NCI-H2081 treated with DMSO at 0.1 percent for 48 hours (cell line): ENCODE measurements around the gene AKAP1.
A peak's percentile ranks its signal among the peaks of the same experiment; 100 is the strongest.
"Not testable (repeated sequence)": the region's sequence is repeated elsewhere in the genome, so short reads cannot be mapped to it uniquely, and the experiment has no call there.

ENCODE experiments used
- DNase-seq: peaks from one replicate; lab custom pipeline; 2025; lab: John Stamatoyannopoulos, UW

Gene AKAP1

GRCh38 chr17:57075193-57075592, 9.9 kb upstream of the AKAP1 start:
- DNase-seq: no peak

GRCh38 chr17:57075785-57076184, 9.3 kb upstream of the AKAP1 start:
- DNase-seq: no peak

GRCh38 chr17:57077000-57077399, 8.0 kb upstream of the AKAP1 start:
- DNase-seq: no peak

GRCh38 chr17:57078274-57078673, 6.8 kb upstream of the AKAP1 start:
- no peak for DNase-seq

GRCh38 chr17:57080718-57081117, 4.3 kb upstream of the AKAP1 start:
- no peak for DNase-seq

- no peak for DNase-seq
Measured at GRCh38 chr17:57082441-57082840, 2.6 kb upstream of the AKAP1 start.

GRCh38 chr17:57084361-57084801, 665 bp upstream of the AKAP1 start:
- DNase-seq: peak; percentile 60

- no peak for DNase-seq
Measured at GRCh38 chr17:57085448-57086068, 512 bp downstream of the AKAP1 start.

- DNase-seq: no peak
Measured at GRCh38 chr17:57086069-57086930, 1.3 kb downstream of the AKAP1 start.

- DNase-seq: no peak
Measured at GRCh38 chr17:57088298-57088697, 3.3 kb downstream of the AKAP1 start.

GRCh38 chr17:57089391-57089790, 4.3 kb downstream of the AKAP1 start:
- no peak for DNase-seq

- DNase-seq: no peak
Measured at GRCh38 chr17:57090560-57091185, 5.6 kb downstream of the AKAP1 start.

- no peak for DNase-seq
Measured at GRCh38 chr17:57091186-57091618, 6.2 kb downstream of the AKAP1 start.

GRCh38 chr17:57092171-57092570, 7.1 kb downstream of the AKAP1 start:
- DNase-seq: no peak

- DNase-seq: no peak
Measured at GRCh38 chr17:57092779-57093178, 7.7 kb downstream of the AKAP1 start.

- DNase-seq: no peak
Measured at GRCh38 chr17:57096472-57097202, 11.6 kb downstream of the AKAP1 start.

GRCh38 chr17:57097832-57098421, 12.9 kb downstream of the AKAP1 start:
- DNase-seq: no peak

- no peak for DNase-seq
Measured at GRCh38 chr17:57099165-57099564, 14.1 kb downstream of the AKAP1 start.

- DNase-seq: no peak
Measured at GRCh38 chr17:57102122-57102521, 17.1 kb downstream of the AKAP1 start.

- not testable (repeated sequence) for DNase-seq
Measured at GRCh38 chr17:57102660-57103059, 17.6 kb downstream of the AKAP1 start.

GRCh38 chr17:57104461-57105175, 19.6 kb downstream of the AKAP1 start:
- DNase-seq: no peak
